ENCODE data around the gene TYW1. TPM values are rescaled to one million over a fixed set of nuclear protein-coding genes. Genes with fewer than 3 reads are reported as not detected.
"Not testable (repeated sequence)": the region's sequence is repeated elsewhere in the genome, so short reads cannot be mapped to it uniquely, and the experiment has no call there.

Gene TYW1
- total RNA-seq, 2 donors from 2014 or later, result 24.6 to 30.6 TPM

- WGBS, result under 1% methylated on average over 56 of the region's 59 CpGs
- H3K27ac ChIP-seq, result peak within 1 kb of the TSS; percentile 97 to 99
- not testable (repeated sequence) for H3K36me3 ChIP-seq
Measured at GRCh38 chr7:66995050-66995776, 1.4 kb upstream of the TYW1 start, which contains the start of gene SBDS. TSS of gene SBDS (minus strand) at chr7:66995586. CDS start at chr7:66995417, 169 bp downstream.

GRCh38 chr7:67000601-67001258, 4.1 kb downstream of the TYW1 start:
- H3K4me3 ChIP-seq; DNase-seq (ENCODE audit: low spot score); H3K9me3 ChIP-seq; intact Hi-C loops (cut with DNase I); H3K27ac ChIP-seq; H3K27me3 ChIP-seq (replicated peaks; ENCODE audit: insufficient read depth); H3K36me3 ChIP-seq; H3K4me1 ChIP-seq (replicated peaks): not testable (repeated sequence)
- 50% methylated on average over 3 of the region's 5 CpGs for WGBS
- peak in 3 of 4 experiments; percentile 14 to 30 (median 25) for TF ChIP-seq CTCF (IDR thresholded peaks at IDR 0.05)

More at GRCh38 chr7:66995050-66995776, 1.4 kb upstream of the TYW1 start, which contains the start of gene SBDS:
- H3K27me3 ChIP-seq (replicated peaks; ENCODE audit: insufficient read depth); H3K9me3 ChIP-seq; H3K4me1 ChIP-seq (replicated peaks): not testable (repeated sequence)
- intact Hi-C loops (cut with DNase I), result loop anchor here (10.0 kb wide), 1 partner anchor 440 kb away; no protein-coding TSS in a partner anchor
- H3K4me3 ChIP-seq, result peak within 1 kb of the TSS; percentile 78 to 92
- TF ChIP-seq POLR2A (IDR thresholded peaks at IDR 0.05), result peak; percentile 99
- peak in 2 of 4 experiments; percentile 19 to 22 for TF ChIP-seq CTCF (IDR thresholded peaks at IDR 0.05)
- peak; percentile 97 for TF ChIP-seq POLR2AphosphoS5 (IDR thresholded peaks at IDR 0.05)
- peak; percentile 96 for DNase-seq (ENCODE audit: low spot score)

- H3K4me1 ChIP-seq (replicated peaks); DNase-seq (ENCODE audit: low spot score); H3K27me3 ChIP-seq (replicated peaks; ENCODE audit: insufficient read depth); H3K9me3 ChIP-seq; H3K4me3 ChIP-seq; H3K36me3 ChIP-seq; H3K27ac ChIP-seq; intact Hi-C loops (cut with DNase I): not testable (repeated sequence)
- 87% methylated on average over 2 of the region's 2 CpGs for WGBS
Measured at GRCh38 chr7:67004145-67004544, 7.5 kb downstream of the TYW1 start.

- WGBS, result 83% methylated on average over 2 of the region's 2 CpGs
- intact Hi-C loops (cut with DNase I), result no loop called here
- no peaks in the 10 kb centered on the region for H3K9me3 ChIP-seq
- no peak overlapping the region for H3K4me3 ChIP-seq
- TF ChIP-seq POLR2AphosphoS5 (IDR thresholded peaks at IDR 0.05) (no peak), CTCF (IDR thresholded peaks at IDR 0.05) (no peak), POLR2A (IDR thresholded peaks at IDR 0.05) (no peak)
- no peaks in the 10 kb centered on the region for H3K27me3 ChIP-seq (replicated peaks; ENCODE audit: insufficient read depth)
- H3K27ac ChIP-seq, result no peak overlapping the region
- H3K4me1 ChIP-seq (replicated peaks), result no peaks in the 10 kb centered on the region
- H3K36me3 ChIP-seq, result peaks cover 0 to 10% of the 10 kb centered on the region in 2 donors
- DNase-seq (ENCODE audit: low spot score), result no peak
Measured at GRCh38 chr7:67006965-67007364, 10.3 kb downstream of the TYW1 start.

GRCh38 chr7:67008260-67008659, 11.6 kb downstream of the TYW1 start:
- no peaks in the 10 kb centered on the region for H3K9me3 ChIP-seq
- 93% methylated on average over 4 of the region's 4 CpGs for WGBS
- DNase-seq (ENCODE audit: low spot score), result no peak
- no peak overlapping the region for H3K4me3 ChIP-seq
- no peak for TF ChIP-seq CTCF (IDR thresholded peaks at IDR 0.05)
- TF ChIP-seq POLR2AphosphoS5 (IDR thresholded peaks at IDR 0.05), result no peak
- TF ChIP-seq POLR2A (IDR thresholded peaks at IDR 0.05), result no peak
- no peak overlapping the region for H3K27ac ChIP-seq
- no peaks in the 10 kb centered on the region for H3K27me3 ChIP-seq (replicated peaks; ENCODE audit: insufficient read depth)
- peaks cover 0 to 10% of the 10 kb centered on the region in 2 donors for H3K36me3 ChIP-seq
- intact Hi-C loops (cut with DNase I), result no loop called here
- no peaks in the 10 kb centered on the region for H3K4me1 ChIP-seq (replicated peaks)

GRCh38 chr7:67009677-67010076, 13.0 kb downstream of the TYW1 start:
- DNase-seq (ENCODE audit: low spot score); H3K9me3 ChIP-seq; H3K4me1 ChIP-seq (replicated peaks); H3K4me3 ChIP-seq; H3K27me3 ChIP-seq (replicated peaks; ENCODE audit: insufficient read depth); intact Hi-C loops (cut with DNase I); H3K27ac ChIP-seq: not testable (repeated sequence)
- WGBS, result 90% methylated on average over 3 of the region's 3 CpGs
- H3K36me3 ChIP-seq, result peaks cover 0 to 10% of the 10 kb centered on the region in 2 donors

GRCh38 chr7:67014076-67014622, 17.5 kb downstream of the TYW1 start:
- H3K4me3 ChIP-seq; H3K4me1 ChIP-seq (replicated peaks); H3K9me3 ChIP-seq; H3K27ac ChIP-seq; DNase-seq (ENCODE audit: low spot score); intact Hi-C loops (cut with DNase I); H3K27me3 ChIP-seq (replicated peaks; ENCODE audit: insufficient read depth): not testable (repeated sequence)
- peaks cover 0 to 10% of the 10 kb centered on the region in 2 donors for H3K36me3 ChIP-seq
- 90% methylated on average over 9 of the region's 9 CpGs for WGBS

- H3K9me3 ChIP-seq; H3K27ac ChIP-seq; intact Hi-C loops (cut with DNase I); H3K27me3 ChIP-seq (replicated peaks; ENCODE audit: insufficient read depth); H3K36me3 ChIP-seq; H3K4me1 ChIP-seq (replicated peaks); DNase-seq (ENCODE audit: low spot score); H3K4me3 ChIP-seq: not testable (repeated sequence)
- WGBS, result 95% methylated on average over 8 of the region's 8 CpGs
Measured at GRCh38 chr7:67017971-67018370, 21.3 kb downstream of the TYW1 start.

Measured in prostate gland (tissue), 2 donors.